Measurements from ENCODE around the gene HGS. TPM values are rescaled to one million over a fixed set of nuclear protein-coding genes. Genes with fewer than 3 reads are reported as not detected.

HGS gene
- total RNA-seq, 1 donor from 2014 or later: 31.7 TPM

- no peak for DNase-seq
Measured at GRCh38 chr17:81741049-81741593, 57.3 kb downstream of the HGS start.

- DNase-seq: no peak
Measured at GRCh38 chr17:81741594-81742452, 58.0 kb downstream of the HGS start.

Small RNAs within 50 kb of the gene (small RNA-seq; reads per million reads assigned to genes)
- gene MIR6786 (ENCODE audit: low replicate concordance): not detected

Other genes starting within 250 kb of the HGS start
- gene ACTG1, start 171.2 kb upstream of the HGS start, total RNA-seq: 1,628 TPM
- 1.7 TPM for gene FSCN2, start 155.6 kb upstream of the HGS start, total RNA-seq
- 17.8 TPM for gene FAAP100, start 131.7 kb upstream of the HGS start, total RNA-seq
- gene NPLOC4, start 46.9 kb upstream of the HGS start, total RNA-seq: 50.7 TPM
- gene TSPAN10, start 46.8 kb upstream of the HGS start, total RNA-seq: 1.0 TPM
- not detected for gene PDE6G, start 27.5 kb upstream of the HGS start, total RNA-seq
- 6.3 TPM for gene OXLD1, start 17.4 kb upstream of the HGS start, total RNA-seq
- gene CCDC137, start 17.3 kb upstream of the HGS start, total RNA-seq: 5.6 TPM
- gene ARL16, start 214 bp upstream of the HGS start, total RNA-seq: 32.1 TPM
- gene MRPL12, start 19.4 kb downstream of the HGS start, total RNA-seq: 12.2 TPM
- gene SLC25A10, start 28.3 kb downstream of the HGS start, total RNA-seq: 10.6 TPM
- gene GCGR, start 120.1 kb downstream of the HGS start, total RNA-seq: not detected
- gene MCRIP1, start 149.3 kb downstream of the HGS start, total RNA-seq: 111 TPM
- 11.9 TPM for gene PPP1R27, start 151.0 kb downstream of the HGS start, total RNA-seq
- gene P4HB, start 176.5 kb downstream of the HGS start, total RNA-seq: 389 TPM
- 78.2 TPM for gene ARHGDIA, start 187.3 kb downstream of the HGS start, total RNA-seq
- gene ALYREF, start 207.6 kb downstream of the HGS start, total RNA-seq: 80.6 TPM
- gene ANAPC11, start 207.7 kb downstream of the HGS start, total RNA-seq: 144 TPM
- gene NPB, start 218.2 kb downstream of the HGS start, total RNA-seq: 1.0 TPM
- gene PCYT2, start 227.4 kb downstream of the HGS start, total RNA-seq: 10.5 TPM
- 9.1 TPM for gene SIRT7, start 234.2 kb downstream of the HGS start, total RNA-seq
- gene MAFG, start 243.7 kb downstream of the HGS start, total RNA-seq: 15.3 TPM